Large intestine (tissue), 3 donors: ENCODE data around the gene RICTOR. TPM values are rescaled to one million over a fixed set of nuclear protein-coding genes. Genes with fewer than 3 reads are reported as not detected.

ENCODE experiments used
- DNase-seq, 2 donors: peaks; one replicate each; pipeline versions ENCODE4 v3.0.0 to v3.0.0-alpha.2; 2013
- H3K27ac ChIP-seq: one replicate; pipeline ENCODE4 v1.5.1; 2013; ENCODE audit warnings: low read length
- H3K27me3 ChIP-seq: 2 replicates; pipeline ENCODE4 v1.6.1; 2013; ENCODE audit warnings: low read length; ENCODE audit not compliant: control insufficient read depth, insufficient read depth
- H3K36me3 ChIP-seq: 2 replicates; pipeline ENCODE4 v1.6.1; 2013; ENCODE audit warnings: low read length; ENCODE audit not compliant: control insufficient read depth, insufficient read depth
- H3K4me1 ChIP-seq: one replicate; pipeline ENCODE4 v1.6.1; 2013; ENCODE audit warnings: low read length; ENCODE audit not compliant: control insufficient read depth, insufficient read depth
- H3K4me3 ChIP-seq: one replicate; pipeline ENCODE4 v1.5.1; 2013; ENCODE audit warnings: low read length
- H3K9me3 ChIP-seq: one replicate; pipeline ENCODE4 v1.6.1; 2013; ENCODE audit warnings: mild to moderate bottlenecking, low read depth, low read length, moderate library complexity; ENCODE audit not compliant: control insufficient read depth
- WGBS: methylation state at CpG from one replicate; pipeline ENCODE4 v1.1.5; 2013; ENCODE audit warnings: low lambda C conversion rate; ENCODE audit not compliant: insufficient coverage; 5-methylcytosine and 5-hydroxymethylcytosine counted together
- polyA plus RNA-seq: library from polyadenylated mRNA; unstranded; fragments of 120-200 nt; gene quantifications from one replicate; pipeline ENCODE4 v1.2.1, GENCODE V29; 2013

The RICTOR gene
- polyA plus RNA-seq, 1 donor: 20.2 TPM

DNA sequence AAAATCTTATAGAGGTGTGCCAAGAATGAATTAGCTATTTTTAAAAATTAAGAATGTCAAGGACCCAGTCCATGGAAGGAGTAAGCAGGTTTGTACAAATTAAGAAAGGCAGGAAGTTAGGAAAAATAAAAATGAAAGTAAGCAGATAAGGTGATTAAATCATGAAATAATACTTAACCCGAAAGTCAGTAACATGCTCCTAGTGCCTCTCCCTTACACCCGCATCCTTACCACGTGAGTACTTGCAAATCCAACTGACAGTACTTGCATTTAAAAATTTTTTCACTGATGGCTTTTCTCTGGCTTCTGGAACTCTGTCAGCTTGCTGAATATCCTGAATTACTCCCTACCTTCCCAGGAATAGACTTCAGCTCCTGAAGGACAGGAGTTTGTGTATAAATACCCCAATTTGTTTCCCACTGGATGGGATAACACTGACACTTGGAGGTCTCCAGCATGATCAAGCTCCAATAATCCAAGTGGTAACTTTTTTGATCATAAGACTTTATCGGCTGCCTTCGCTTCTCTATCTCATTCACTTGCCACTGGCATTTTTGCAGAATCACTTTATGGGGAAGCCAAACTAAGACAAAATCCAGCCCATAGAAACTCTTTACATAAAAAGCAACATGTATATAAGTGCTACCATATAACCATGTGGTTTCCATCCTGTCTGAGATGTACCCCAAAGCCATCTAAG is 41.6 kb upstream of the RICTOR start:
- Histone ChIP-seq H3K9me3 (no peaks in the 10 kb centered on the region), H3K36me3 (no peaks in the 10 kb centered on the region), H3K4me3 (no peak overlapping the region), H3K27me3 (peaks cover 4% of the 10 kb centered on the region), H3K4me1 (no peaks in the 10 kb centered on the region), H3K27ac (no peak overlapping the region)
- no peak for DNase-seq
- WGBS: 93% methylated on average over 4 of the region's 5 CpGs

DNA sequence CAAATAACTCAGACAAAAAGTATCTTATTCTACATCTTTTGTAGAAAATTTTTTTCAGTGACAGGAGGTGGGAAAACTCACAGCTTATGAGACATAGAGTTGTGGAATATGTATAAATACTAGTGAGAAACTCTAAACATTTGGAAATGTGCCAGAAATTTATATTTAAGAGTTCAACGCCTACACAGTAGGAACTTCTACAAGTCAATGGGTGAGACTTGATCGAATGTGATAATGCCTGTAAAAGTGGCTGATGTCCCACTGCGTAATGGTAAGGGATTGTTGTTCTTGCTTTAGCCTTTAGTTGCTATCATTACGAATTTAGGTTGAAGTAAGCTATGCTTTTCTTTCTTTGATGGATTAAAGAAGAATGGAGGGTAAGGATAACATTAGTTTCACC is 40.0 kb upstream of the RICTOR start:
- Histone ChIP-seq H3K9me3 (no peaks in the 10 kb centered on the region), H3K4me1 (no peaks in the 10 kb centered on the region), H3K36me3 (no peaks in the 10 kb centered on the region), H3K4me3 (no peak overlapping the region), H3K27me3 (peaks cover 4% of the 10 kb centered on the region), H3K27ac (no peak overlapping the region)
- 100% methylated on average over 1 of the region's 4 CpGs for WGBS
- DNase-seq: no peak

DNA sequence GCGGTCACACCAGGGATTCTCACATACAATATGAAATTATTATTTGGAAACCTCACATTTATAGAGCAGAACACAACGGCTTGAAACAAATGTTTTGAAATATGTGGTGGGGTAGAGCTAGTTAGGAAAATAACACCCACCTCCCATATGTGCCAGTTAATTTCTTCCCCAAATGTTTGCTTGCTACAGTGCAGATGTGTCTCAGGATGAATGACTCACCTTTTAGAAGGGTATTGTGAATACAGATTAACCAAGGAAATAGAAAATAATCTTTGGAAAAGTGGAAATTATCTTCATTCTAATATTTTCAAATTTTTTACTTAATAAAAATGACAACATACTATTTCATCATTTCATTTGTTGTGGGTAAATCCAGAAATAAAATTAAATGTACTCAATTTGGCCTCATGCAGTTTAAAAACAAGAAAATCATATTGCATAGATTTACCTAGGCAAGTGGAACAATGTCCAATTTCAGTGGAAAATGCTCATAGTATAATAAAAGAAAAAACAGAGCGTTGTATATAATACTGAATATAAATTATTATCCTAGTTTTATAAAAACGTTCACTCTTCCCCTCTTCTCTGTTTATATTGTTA is 39.3 kb upstream of the RICTOR start:
- no peak for DNase-seq
- 66% methylated on average over 3 of the region's 4 CpGs for WGBS
- Histone ChIP-seq H3K27ac (no peak overlapping the region), H3K9me3 (no peaks in the 10 kb centered on the region), H3K36me3 (no peaks in the 10 kb centered on the region), H3K27me3 (peaks cover 4% of the 10 kb centered on the region), H3K4me1 (no peaks in the 10 kb centered on the region), H3K4me3 (no peak overlapping the region)

DNA sequence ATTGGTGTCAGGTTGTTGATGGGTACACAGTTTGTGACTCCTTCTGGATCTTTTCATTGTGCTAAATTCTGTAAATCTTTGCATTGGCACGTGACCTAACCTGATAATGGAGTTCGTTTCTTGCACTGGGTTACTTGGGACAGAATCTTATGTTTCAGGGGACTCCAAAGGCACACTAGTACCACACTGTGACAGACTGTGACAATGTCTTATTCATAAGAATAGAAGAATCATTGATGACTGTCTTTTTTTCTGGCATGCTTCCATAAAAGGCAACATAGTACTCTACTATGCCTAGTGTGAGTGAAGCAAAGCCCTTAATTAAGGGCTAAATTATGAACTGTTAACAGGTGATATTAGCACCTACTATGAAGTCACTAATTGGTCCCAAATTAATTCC is 35.4 kb upstream of the RICTOR start:
- H3K4me3 ChIP-seq: no peak overlapping the region
- DNase-seq: no peak
- no peak overlapping the region for H3K27ac ChIP-seq
- H3K9me3 ChIP-seq: no peaks in the 10 kb centered on the region
- WGBS: no CpG with 5 or more reads among the region's 2 CpGs
- H3K4me1 ChIP-seq: no peaks in the 10 kb centered on the region
- no peaks in the 10 kb centered on the region for H3K27me3 ChIP-seq
- no peaks in the 10 kb centered on the region for H3K36me3 ChIP-seq

DNA sequence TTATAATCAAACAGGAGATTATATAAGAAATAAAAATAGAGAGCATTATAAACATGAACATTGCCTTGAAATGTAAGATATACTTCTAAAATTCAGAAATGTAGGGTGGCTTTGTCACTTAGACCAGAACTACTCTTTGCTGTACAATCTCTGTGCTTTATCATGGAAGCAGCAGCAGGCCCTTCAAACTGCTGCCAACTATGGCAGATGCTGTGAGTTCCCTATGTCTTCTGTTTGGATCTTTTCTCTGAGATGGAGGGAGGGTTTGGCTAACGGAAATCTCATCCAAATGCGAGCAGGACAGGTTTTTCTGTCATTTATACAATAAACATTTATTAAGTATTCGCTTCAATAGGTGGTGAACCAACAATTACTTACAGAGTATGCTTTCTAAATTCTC is 34.8 kb upstream of the RICTOR start:
- no peak overlapping the region for H3K4me3 ChIP-seq
- H3K27me3 ChIP-seq: peaks cover 2% of the 10 kb centered on the region
- H3K4me1 ChIP-seq: no peaks in the 10 kb centered on the region
- DNase-seq: no peak
- H3K27ac ChIP-seq: no peak overlapping the region
- no peaks in the 10 kb centered on the region for H3K9me3 ChIP-seq
- H3K36me3 ChIP-seq: no peaks in the 10 kb centered on the region
- WGBS: 61% methylated on average over 3 of the region's 3 CpGs

DNA sequence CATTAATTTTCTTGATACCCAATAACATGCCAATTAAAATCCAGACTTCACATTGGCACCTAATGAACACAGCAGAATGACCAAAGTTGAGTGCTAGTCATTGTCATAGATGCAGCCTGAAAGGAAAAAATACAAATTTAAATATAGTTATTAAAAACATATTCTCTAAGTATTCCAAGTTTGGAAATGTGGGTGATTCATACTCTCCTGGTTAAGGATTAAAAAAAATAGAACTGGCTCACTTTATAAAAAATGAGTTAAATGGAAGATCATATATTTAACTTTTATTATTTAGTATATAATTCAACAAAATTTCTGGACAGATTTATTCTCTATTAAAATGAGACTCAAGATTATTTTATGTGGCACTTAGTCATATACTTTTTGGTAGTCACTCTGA is 33.2 kb upstream of the RICTOR start:
- Histone ChIP-seq H3K36me3 (no peaks in the 10 kb centered on the region), H3K4me3 (no peak overlapping the region), H3K27ac (no peak overlapping the region), H3K27me3 (peaks cover 2% of the 10 kb centered on the region), H3K4me1 (no peaks in the 10 kb centered on the region), H3K9me3 (no peaks in the 10 kb centered on the region)
- DNase-seq: no peak

DNA sequence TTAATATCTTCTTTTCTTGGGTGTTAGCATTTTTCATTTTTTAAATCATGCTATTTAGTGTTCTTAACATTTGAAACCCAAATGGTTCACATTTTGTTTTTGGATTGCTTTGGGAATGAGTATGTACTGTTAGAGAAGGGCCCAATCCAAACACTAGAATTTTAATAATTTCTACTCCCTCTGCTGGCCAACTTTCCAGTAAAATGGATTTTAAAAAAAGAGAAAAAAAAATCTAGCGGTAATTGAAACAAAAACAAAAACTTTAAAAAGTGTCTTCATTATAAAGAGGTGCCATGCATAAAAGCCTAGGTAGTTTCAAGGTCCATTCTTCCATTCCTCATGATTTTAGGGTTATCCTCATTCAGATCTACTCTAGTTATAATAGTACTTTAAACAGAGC is 32.1 kb upstream of the RICTOR start:
- Histone ChIP-seq H3K36me3 (no peaks in the 10 kb centered on the region), H3K4me1 (no peaks in the 10 kb centered on the region)
- 86% methylated on average over 1 of the region's 1 CpG for WGBS

DNA sequence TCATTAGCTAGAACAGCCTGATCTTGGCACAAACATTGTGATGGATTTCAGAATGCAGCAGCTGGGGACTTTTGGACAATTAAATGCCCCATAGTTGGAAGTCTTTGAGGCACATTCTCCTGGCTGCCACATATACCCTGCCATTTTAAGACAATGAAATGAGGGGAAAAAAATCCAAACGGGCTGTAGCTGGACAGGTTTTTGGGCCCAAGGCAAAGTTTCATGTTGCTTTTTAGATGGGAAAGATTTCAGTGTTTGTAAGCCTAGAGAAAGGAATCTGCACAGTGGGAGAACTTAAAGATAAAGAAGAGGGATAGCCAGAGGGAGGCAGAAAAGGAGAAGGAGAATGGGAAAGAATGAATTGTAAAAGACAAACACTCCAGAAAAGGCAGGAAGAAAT is 30.0 kb upstream of the RICTOR start:
- H3K4me3 ChIP-seq: no peak overlapping the region
- no peaks in the 10 kb centered on the region for H3K36me3 ChIP-seq
- DNase-seq: no peak
- no CpG with 5 or more reads among the region's 1 CpG for WGBS
- H3K27ac ChIP-seq: no peak overlapping the region
- H3K4me1 ChIP-seq: no peaks in the 10 kb centered on the region
- peaks cover 2% of the 10 kb centered on the region for H3K27me3 ChIP-seq
- H3K9me3 ChIP-seq: no peaks in the 10 kb centered on the region

More for the DNA sequence above, 32.1 kb upstream of the RICTOR start:
- H3K27me3 ChIP-seq: peaks cover 2% of the 10 kb centered on the region
- H3K4me3 ChIP-seq: no peak overlapping the region
- DNase-seq: no peak
- H3K27ac ChIP-seq: no peak overlapping the region
- no peaks in the 10 kb centered on the region for H3K9me3 ChIP-seq

DNA sequence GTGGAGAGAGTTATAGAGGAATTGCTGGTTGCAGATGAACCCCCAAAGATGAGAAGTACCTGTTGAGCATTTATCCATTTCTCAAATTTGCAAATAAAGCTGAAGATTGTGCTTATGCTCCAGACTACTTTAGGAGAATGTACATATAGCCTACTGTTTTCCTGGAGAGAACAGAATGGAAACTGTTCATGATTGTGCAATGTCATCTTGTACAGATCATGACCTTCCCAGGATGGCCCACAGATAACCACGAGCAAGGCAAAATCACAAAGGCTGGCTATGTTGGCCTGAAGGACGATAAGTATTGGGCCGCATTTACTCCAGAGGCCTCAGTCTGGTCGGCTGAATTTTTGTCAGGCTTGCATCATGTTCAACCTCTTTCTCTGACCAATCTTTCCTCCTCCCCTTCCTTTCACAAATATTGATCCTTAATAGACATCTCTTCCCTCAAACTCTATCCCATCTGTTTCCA is 28.5 kb upstream of the RICTOR start:
- 57% methylated on average over 1 of the region's 4 CpGs for WGBS
- DNase-seq: peak; percentile 4 to 8
- Histone ChIP-seq H3K27ac (no peak overlapping the region), H3K4me1 (no peaks in the 10 kb centered on the region), H3K36me3 (no peaks in the 10 kb centered on the region), H3K4me3 (no peak overlapping the region), H3K27me3 (peaks cover 2% of the 10 kb centered on the region), H3K9me3 (no peaks in the 10 kb centered on the region)

DNA sequence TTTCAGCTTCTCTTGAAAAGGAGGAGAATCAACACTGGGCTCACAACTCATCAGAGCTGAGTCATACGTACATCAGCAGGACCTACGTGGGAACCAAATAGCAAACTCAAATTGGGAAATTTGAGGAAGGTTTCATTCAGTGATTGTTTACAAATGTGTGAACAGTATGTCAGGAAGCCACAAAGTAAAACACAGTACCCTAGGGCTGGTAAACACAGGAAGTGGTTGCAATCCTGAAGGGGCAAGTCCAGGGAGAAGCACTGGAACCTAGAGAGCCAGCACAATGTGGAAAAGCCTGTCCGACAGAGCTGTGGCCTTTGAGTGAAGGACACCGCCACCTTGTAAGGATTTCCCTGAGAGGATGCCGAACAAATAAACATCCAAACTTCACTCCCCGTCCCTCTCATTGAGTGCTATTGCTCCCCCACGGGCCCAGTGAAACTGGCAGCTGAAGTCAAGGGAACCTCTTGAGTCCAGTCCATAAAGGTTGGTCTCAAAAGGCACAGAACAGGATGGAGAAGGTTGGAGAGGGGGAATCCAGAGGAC is 26.7 kb upstream of the RICTOR start:
- Histone ChIP-seq H3K27me3 (peaks cover 2% of the 10 kb centered on the region), H3K27ac (no peak overlapping the region), H3K9me3 (no peaks in the 10 kb centered on the region), H3K36me3 (no peaks in the 10 kb centered on the region), H3K4me3 (no peak overlapping the region), H3K4me1 (no peaks in the 10 kb centered on the region)
- DNase-seq: no peak
- 85% methylated on average over 2 of the region's 7 CpGs for WGBS
